Activated T-helper 1 cell treated with Interleukin-2 at 50 U/mL for 16 hours (primary cell): ENCODE results near the gene ZFAND5.

Experiments
- DNase-seq: peaks from one replicate; pipeline ENCODE4 v3.0.0-alpha.2; 2020; ENCODE audit warnings: low read depth

ZFAND5 gene

GRCh38 chr9:72322678-72323077 is 42.3 kb downstream of the ZFAND5 start:
- DNase-seq: no peak

- no peak for DNase-seq
These were observed 42.7 kb downstream of the ZFAND5 start for GRCh38 chr9:72322259-72322658.

DNA sequence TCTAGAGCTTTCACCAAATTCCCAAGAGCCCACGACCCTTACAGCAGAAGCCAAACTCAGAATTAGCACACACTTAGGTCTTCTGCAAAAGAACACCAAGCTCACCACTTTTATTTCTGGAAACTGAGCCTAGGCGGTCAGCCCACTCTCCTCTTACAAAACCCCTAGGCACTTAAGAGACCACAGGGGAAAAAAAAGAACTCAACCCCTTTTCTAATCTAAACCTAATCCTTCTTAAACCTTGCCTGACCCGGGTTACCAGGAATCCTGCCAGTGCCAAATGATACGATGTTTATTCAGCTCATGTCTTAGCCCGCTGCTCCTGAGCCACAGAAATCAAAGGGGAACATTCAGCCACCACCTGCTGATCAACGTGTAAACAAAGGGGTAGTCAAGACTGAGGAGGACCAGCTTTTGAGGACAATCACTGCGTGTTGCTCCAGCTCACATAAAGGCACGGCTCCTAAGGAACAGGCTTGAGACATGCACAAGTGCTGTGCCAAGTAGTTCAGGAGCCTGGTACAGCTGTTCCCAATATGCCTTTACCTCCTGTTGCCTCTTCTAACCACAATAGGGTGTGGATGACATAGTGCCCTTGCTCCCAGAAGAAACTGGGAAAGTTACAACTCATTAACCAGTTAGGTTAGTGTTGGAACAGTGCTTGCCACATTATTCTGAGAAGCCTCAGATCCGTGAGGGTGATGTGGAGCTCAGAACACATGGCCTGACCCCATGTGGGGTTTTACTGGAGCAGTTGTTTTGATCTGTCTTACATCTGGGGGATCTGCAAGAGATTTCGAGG is 49.3 kb downstream of the ZFAND5 start:
- DNase-seq: no peak

DNA sequence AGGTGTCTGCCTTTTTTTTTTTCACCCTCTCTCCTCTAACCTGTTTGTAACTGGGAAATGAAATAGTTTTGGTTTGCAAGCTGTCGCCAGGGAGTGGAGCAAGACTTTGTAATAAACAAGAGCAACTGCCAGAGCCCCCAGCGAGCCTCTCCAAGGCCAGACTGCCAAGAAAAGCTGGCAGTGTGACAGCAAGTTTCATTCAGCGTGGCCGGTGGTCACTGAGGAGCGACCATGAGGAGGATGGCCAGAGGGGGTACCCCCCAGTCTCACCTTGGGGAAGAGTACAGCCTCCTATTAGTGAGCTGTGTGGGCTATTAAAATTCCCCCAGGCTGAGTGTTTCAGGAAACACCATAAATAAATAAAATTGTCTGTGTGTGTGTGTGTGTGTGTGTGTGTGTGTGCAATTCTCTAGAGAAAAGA is 49.9 kb downstream of the ZFAND5 start:
- no peak for DNase-seq

- no peak for DNase-seq
These were observed 51.5 kb downstream of the ZFAND5 start for GRCh38 chr9:72313507-72313906.

- DNase-seq: no peak
These were observed 52.5 kb downstream of the ZFAND5 start for GRCh38 chr9:72312386-72312987.

- DNase-seq: no peak
These were observed 55.5 kb downstream of the ZFAND5 start for GRCh38 chr9:72309364-72310133.

GRCh38 chr9:72306761-72307160 is 58.2 kb downstream of the ZFAND5 start:
- DNase-seq: no peak

- no peak for DNase-seq
These were observed 59.3 kb downstream of the ZFAND5 start for GRCh38 chr9:72305707-72306106.

- DNase-seq: no peak
These were observed 59.9 kb downstream of the ZFAND5 start for GRCh38 chr9:72305102-72305546.

- DNase-seq: no peak
These were observed 60.5 kb downstream of the ZFAND5 start for GRCh38 chr9:72304538-72304937.
